Measurements from ENCODE around the gene C1orf159. TPM values are rescaled to one million over a fixed set of nuclear protein-coding genes. Genes with fewer than 3 reads are reported as not detected.

The C1orf159 gene
- total and polyA plus RNA-seq, 2 experiments from 2014 or later = 9.6 to 21.5 TPM

DNA sequence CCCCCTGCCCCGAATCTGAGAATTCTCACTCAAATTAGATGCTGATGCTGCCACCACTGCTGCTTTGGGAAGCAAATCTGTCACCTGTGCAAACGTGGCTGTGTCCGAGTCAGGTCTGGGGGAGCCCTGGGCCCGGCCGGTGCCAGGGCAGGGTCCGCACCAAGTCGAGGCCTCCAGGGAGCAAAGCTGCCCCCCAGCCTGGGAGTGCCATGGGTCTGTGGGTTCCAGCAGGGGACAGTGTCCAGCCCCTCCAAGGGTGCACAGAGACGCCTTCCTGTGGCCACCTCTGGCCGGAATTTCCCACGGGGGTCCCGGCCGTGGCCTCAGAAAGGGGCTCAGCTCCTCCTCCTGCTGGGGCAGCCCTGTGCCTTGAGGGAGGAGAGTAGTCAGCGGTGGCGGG, 30.1 kb upstream of the C1orf159 start:
- Histone ChIP-seq H3F3A (replicated peaks; ENCODE audit: low read depth) (no peaks in the 10 kb centered on the region), H3K27me3 (ENCODE audit: insufficient read depth) (no peaks in the 10 kb centered on the region), H3K36me3 (ENCODE audit: insufficient read depth) (no peaks in the 10 kb centered on the region; the same call in 1 of the 2 replicates), H3K4me1 (ENCODE audit: insufficient read depth) (peaks cover 4% of the 10 kb centered on the region; the same call in 1 of the 2 replicates), H2AFZ (no peak overlapping the region), H3K79me2 (replicated peaks; ENCODE audit: insufficient read depth) (no peaks in the 10 kb centered on the region), H4K20me1 (replicated peaks; ENCODE audit: insufficient read depth) (no peaks in the 10 kb centered on the region), H3K9me2 (ENCODE audit: insufficient read depth) (no peaks in the 10 kb centered on the region), H3K4me3 (no peak overlapping the region), H3K4me2 (no peak overlapping the region), H3K27ac (ENCODE audit: low read depth) (no peak overlapping the region)
- ATAC-seq (no peak), DNase-seq (ENCODE audit: low spot score) (no peak)
- TF ChIP-seq, protein P1, sequence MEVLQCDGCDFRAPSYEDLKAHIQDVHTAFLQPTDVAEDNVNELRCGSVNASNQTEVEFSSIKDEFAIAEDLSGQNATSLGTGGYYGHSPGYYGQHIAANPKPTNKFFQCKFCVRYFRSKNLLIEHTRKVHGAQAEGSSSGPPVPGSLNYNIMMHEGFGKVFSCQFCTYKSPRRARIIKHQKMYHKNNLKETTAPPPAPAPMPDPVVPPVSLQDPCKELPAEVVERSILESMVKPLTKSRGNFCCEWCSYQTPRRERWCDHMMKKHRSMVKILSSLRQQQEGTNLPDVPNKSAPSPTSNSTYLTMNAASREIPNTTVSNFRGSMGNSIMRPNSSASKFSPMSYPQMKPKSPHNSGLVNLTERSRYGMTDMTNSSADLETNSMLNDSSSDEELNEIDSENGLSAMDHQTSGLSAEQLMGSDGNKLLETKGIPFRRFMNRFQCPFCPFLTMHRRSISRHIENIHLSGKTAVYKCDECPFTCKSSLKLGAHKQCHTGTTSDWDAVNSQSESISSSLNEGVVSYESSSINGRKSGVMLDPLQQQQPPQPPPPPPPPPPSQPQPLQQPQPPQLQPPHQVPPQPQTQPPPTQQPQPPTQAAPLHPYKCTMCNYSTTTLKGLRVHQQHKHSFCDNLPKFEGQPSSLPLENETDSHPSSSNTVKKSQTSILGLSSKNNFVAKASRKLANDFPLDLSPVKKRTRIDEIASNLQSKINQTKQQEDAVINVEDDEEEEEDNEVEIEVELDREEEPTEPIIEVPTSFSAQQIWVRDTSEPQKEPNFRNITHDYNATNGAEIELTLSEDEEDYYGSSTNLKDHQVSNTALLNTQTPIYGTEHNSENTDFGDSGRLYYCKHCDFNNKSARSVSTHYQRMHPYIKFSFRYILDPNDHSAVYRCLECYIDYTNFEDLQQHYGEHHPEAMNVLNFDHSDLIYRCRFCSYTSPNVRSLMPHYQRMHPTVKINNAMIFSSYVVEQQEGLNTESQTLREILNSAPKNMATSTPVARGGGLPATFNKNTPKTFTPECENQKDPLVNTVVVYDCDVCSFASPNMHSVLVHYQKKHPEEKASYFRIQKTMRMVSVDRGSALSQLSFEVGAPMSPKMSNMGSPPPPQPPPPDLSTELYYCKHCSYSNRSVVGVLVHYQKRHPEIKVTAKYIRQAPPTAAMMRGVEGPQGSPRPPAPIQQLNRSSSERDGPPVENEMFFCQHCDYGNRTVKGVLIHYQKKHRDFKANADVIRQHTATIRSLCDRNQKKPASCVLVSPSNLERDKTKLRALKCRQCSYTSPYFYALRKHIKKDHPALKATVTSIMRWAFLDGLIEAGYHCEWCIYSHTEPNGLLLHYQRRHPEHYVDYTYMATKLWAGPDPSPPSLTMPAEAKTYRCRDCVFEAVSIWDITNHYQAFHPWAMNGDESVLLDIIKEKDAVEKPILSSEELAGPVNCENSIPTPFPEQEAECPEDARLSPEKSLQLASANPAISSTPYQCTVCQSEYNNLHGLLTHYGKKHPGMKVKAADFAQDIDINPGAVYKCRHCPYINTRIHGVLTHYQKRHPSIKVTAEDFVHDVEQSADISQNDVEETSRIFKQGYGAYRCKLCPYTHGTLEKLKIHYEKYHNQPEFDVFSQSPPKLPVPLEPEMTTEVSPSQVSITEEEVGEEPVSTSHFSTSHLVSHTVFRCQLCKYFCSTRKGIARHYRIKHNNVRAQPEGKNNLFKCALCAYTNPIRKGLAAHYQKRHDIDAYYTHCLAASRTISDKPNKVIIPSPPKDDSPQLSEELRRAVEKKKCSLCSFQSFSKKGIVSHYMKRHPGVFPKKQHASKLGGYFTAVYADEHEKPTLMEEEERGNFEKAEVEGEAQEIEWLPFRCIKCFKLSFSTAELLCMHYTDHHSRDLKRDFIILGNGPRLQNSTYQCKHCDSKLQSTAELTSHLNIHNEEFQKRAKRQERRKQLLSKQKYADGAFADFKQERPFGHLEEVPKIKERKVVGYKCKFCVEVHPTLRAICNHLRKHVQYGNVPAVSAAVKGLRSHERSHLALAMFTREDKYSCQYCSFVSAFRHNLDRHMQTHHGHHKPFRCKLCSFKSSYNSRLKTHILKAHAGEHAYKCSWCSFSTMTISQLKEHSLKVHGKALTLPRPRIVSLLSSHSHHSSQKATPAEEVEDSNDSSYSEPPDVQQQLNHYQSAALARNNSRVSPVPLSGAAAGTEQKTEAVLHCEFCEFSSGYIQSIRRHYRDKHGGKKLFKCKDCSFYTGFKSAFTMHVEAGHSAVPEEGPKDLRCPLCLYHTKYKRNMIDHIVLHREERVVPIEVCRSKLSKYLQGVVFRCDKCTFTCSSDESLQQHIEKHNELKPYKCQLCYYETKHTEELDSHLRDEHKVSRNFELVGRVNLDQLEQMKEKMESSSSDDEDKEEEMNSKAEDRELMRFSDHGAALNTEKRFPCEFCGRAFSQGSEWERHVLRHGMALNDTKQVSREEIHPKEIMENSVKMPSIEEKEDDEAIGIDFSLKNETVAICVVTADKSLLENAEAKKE (CRISPR knock-in tag; IDR thresholded peaks at IDR 0.05) = no peak
- TF ChIP-seq JUNB (IDR thresholded peaks at IDR 0.05; ENCODE audit: unreplicated experiment) (no peak), ZNF114 (CRISPR knock-in tag; IDR thresholded peaks at IDR 0.05) (no peak), EZH2phosphoT487 (IDR thresholded peaks at IDR 0.05; ENCODE audit: unreplicated experiment) (no peak), NANOG (IDR thresholded peaks at IDR 0.05; ENCODE audit: borderline replicate concordance) (no peak), EZH2 (IDR thresholded peaks at IDR 0.05; ENCODE audit: low read depth, unreplicated experiment) (no peak), STAT1 (IDR thresholded peaks at IDR 0.05; ENCODE audit: unreplicated experiment) (no peak), CREB1 (CRISPR knock-in tag; IDR thresholded peaks at IDR 0.05; ENCODE audit: low read depth) (no peak), ZNF331 (CRISPR knock-in tag; IDR thresholded peaks at IDR 0.05; ENCODE audit: low read depth) (no peak), POLR2AphosphoS5 (IDR thresholded peaks at IDR 0.05; ENCODE audit: low read depth) (no peak)
- TF ChIP-seq, protein P2, sequence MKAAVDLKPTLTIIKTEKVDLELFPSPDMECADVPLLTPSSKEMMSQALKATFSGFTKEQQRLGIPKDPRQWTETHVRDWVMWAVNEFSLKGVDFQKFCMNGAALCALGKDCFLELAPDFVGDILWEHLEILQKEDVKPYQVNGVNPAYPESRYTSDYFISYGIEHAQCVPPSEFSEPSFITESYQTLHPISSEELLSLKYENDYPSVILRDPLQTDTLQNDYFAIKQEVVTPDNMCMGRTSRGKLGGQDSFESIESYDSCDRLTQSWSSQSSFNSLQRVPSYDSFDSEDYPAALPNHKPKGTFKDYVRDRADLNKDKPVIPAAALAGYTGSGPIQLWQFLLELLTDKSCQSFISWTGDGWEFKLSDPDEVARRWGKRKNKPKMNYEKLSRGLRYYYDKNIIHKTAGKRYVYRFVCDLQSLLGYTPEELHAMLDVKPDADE (IDR thresholded peaks at IDR 0.05) = no peak
- TF ChIP-seq, protein P3, sequence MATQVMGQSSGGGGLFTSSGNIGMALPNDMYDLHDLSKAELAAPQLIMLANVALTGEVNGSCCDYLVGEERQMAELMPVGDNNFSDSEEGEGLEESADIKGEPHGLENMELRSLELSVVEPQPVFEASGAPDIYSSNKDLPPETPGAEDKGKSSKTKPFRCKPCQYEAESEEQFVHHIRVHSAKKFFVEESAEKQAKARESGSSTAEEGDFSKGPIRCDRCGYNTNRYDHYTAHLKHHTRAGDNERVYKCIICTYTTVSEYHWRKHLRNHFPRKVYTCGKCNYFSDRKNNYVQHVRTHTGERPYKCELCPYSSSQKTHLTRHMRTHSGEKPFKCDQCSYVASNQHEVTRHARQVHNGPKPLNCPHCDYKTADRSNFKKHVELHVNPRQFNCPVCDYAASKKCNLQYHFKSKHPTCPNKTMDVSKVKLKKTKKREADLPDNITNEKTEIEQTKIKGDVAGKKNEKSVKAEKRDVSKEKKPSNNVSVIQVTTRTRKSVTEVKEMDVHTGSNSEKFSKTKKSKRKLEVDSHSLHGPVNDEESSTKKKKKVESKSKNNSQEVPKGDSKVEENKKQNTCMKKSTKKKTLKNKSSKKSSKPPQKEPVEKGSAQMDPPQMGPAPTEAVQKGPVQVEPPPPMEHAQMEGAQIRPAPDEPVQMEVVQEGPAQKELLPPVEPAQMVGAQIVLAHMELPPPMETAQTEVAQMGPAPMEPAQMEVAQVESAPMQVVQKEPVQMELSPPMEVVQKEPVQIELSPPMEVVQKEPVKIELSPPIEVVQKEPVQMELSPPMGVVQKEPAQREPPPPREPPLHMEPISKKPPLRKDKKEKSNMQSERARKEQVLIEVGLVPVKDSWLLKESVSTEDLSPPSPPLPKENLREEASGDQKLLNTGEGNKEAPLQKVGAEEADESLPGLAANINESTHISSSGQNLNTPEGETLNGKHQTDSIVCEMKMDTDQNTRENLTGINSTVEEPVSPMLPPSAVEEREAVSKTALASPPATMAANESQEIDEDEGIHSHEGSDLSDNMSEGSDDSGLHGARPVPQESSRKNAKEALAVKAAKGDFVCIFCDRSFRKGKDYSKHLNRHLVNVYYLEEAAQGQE (IDR thresholded peaks at IDR 0.05; ENCODE audit: unreplicated experiment) = no peak
- TF ChIP-seq, protein P4, sequence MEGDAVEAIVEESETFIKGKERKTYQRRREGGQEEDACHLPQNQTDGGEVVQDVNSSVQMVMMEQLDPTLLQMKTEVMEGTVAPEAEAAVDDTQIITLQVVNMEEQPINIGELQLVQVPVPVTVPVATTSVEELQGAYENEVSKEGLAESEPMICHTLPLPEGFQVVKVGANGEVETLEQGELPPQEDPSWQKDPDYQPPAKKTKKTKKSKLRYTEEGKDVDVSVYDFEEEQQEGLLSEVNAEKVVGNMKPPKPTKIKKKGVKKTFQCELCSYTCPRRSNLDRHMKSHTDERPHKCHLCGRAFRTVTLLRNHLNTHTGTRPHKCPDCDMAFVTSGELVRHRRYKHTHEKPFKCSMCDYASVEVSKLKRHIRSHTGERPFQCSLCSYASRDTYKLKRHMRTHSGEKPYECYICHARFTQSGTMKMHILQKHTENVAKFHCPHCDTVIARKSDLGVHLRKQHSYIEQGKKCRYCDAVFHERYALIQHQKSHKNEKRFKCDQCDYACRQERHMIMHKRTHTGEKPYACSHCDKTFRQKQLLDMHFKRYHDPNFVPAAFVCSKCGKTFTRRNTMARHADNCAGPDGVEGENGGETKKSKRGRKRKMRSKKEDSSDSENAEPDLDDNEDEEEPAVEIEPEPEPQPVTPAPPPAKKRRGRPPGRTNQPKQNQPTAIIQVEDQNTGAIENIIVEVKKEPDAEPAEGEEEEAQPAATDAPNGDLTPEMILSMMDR (conservative IDR thresholded peaks at IDR 0.05; ENCODE audit: low read depth in 2 of 2) = no peak
- H3K4me3 Mint-ChIP-seq = no peak overlapping the region
- peaks cover 5% of the 10 kb centered on the region for H3K27me3 Mint-ChIP-seq (ENCODE audit: insufficient read depth, low read depth, poor library complexity)
- H3K27ac Mint-ChIP-seq = no peak overlapping the region
- H3K4me1 Mint-ChIP-seq = peaks cover 7% of the 10 kb centered on the region; the same call in 2 of the 3 replicates
- H3K9me3 Mint-ChIP-seq = no peaks in the 10 kb centered on the region; the same call in 2 of the 3 replicates
- no peaks in the 10 kb centered on the region for H3K36me3 Mint-ChIP-seq (ENCODE audit: low read depth)
